Nephron (organoid): ENCODE data around the gene ZNF804A.

Experiments
- H3K27ac Mint-ChIP-seq, 3 experiments: 2 replicates each; pipeline ENCODE4 v1.8.0; 2020; ENCODE audit warnings: mixed read lengths in 3 of 3, mild to moderate bottlenecking in 2 of 3, moderate library complexity in 1 of 3
- H3K27me3 Mint-ChIP-seq: 2 replicates; pipeline ENCODE4 v1.8.0; 2021; ENCODE audit warnings: low read depth, mild to moderate bottlenecking, moderate library complexity, mixed read lengths
- H3K36me3 Mint-ChIP-seq: 2 replicates; pipeline ENCODE4 v1.8.0; 2020; ENCODE audit warnings: low read depth, mixed read lengths
- H3K4me1 Mint-ChIP-seq: 2 replicates; pipeline ENCODE4 v1.8.0; 2020; ENCODE audit warnings: mixed read lengths
- H3K4me3 Mint-ChIP-seq, 3 experiments: 2 replicates each; pipeline ENCODE4 v1.8.0; 2020; ENCODE audit warnings: mild to moderate bottlenecking in 3 of 3, mixed read lengths in 3 of 3, moderate library complexity in 2 of 3
- H3K9me3 Mint-ChIP-seq: 2 replicates; pipeline ENCODE4 v1.8.0; 2020; ENCODE audit warnings: mixed read lengths
- CTCF ChIP-seq, 3 experiments: fragments of 200-600 bp; sonication (generic); IDR thresholded peaks; one replicate each; pipeline ENCODE4 v1.5.0; 2021; ENCODE audit warnings: antibody characterized with exemption in 3 of 3; ENCODE audit not compliant: unreplicated experiment in 3 of 3

ZNF804A gene

GRCh38 chr2:184598316-184599053, at the start of gene ZNF804A:
Gene ZNF804A, plus strand, starts transcription at chr2:184598529. Its CDS starts 431 bp downstream, at chr2:184598960.
- peaks cover 65% of the 10 kb centered on the region for H3K27me3 Mint-ChIP-seq
- no peak for TF ChIP-seq CTCF (IDR thresholded peaks at IDR 0.05; ENCODE audit: unreplicated experiment in 3 of 3)
- H3K36me3 Mint-ChIP-seq: no peaks in the 10 kb centered on the region
- peak within 1 kb of the TSS; percentile 88 to 91 (median 91) for H3K4me3 Mint-ChIP-seq
- no peaks in the 10 kb centered on the region for H3K9me3 Mint-ChIP-seq
- H3K4me1 Mint-ChIP-seq: peaks cover 6% of the 10 kb centered on the region
- H3K27ac Mint-ChIP-seq: peak within 1 kb of the TSS; percentile 2 to 71 (median 70)

DNA sequence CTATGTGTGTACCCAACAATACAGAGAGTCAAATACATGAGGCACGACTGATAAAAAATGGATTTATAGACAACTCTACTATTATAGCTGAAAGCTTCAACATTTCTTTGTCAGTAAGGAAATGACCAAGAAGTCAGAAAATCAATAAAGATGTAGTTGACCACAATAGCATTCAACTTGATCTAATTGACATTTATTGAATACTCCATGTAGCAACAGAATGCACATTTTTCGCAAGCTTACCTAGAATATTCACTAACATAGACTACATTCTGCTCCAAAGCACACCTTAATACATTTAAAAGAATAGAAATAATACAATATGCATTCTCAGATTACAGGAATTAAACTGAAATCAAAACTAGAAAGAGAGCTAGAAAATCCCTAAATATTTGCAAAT, 49.2 kb upstream of the ZNF804A start:
- TF ChIP-seq CTCF (IDR thresholded peaks at IDR 0.05; ENCODE audit: unreplicated experiment in 3 of 3): no peak

DNA sequence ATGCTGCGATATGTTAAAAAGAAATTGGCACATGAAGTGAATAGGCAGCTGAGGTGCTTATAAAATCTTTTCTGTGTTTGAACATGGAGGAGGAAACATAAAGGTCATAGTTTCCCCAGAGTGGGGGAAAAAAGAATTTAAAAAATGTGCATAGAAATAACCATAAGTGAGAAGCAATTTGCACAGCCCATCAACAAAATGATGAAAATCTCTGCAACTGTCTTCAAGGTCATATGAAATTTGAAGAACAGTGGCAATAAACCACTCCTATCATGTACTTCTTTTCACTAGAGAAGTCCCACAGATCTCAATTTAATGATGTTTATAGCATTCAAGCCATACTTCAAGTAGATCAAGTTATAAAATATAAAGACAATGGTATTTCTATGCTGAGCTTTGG, 46.7 kb upstream of the ZNF804A start:
- no peaks in the 10 kb centered on the region for H3K4me1 Mint-ChIP-seq
- H3K4me3 Mint-ChIP-seq: no peak overlapping the region
- no peaks in the 10 kb centered on the region for H3K27me3 Mint-ChIP-seq
- TF ChIP-seq CTCF (IDR thresholded peaks at IDR 0.05; ENCODE audit: unreplicated experiment in 3 of 3): no peak
- no peak overlapping the region for H3K27ac Mint-ChIP-seq
- H3K9me3 Mint-ChIP-seq: no peaks in the 10 kb centered on the region
- H3K36me3 Mint-ChIP-seq: no peaks in the 10 kb centered on the region

More for the DNA sequence above, 49.2 kb upstream of the ZNF804A start:
- Mint-ChIP-seq H3K9me3 (no peaks in the 10 kb centered on the region), H3K4me1 (no peaks in the 10 kb centered on the region), H3K4me3 (no peak overlapping the region), H3K27ac (no peak overlapping the region), H3K27me3 (no peaks in the 10 kb centered on the region), H3K36me3 (no peaks in the 10 kb centered on the region)

DNA sequence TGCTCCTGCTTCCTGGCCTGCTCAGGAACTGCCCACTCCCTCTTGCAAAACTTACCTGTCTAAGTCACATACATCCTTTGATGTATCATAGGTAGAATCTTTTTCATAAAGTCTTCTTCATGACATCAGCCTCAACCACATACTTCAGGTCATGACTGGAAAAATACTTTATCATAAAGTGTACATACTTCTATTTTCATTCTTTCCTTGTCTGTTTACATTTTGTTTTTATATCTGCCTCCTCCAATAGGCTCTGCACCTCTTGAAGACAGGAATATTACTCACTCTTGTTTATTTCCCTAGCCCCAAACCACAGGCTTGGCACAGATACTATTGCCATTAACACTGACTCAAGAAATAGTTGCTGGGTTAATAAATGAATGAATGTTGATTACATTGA, 43.6 kb upstream of the ZNF804A start:
- H3K36me3 Mint-ChIP-seq: no peaks in the 10 kb centered on the region
- H3K4me3 Mint-ChIP-seq: no peak overlapping the region
- no peak for TF ChIP-seq CTCF (IDR thresholded peaks at IDR 0.05; ENCODE audit: unreplicated experiment in 3 of 3)
- peaks cover 3% of the 10 kb centered on the region for H3K27me3 Mint-ChIP-seq
- no peak overlapping the region for H3K27ac Mint-ChIP-seq
- no peaks in the 10 kb centered on the region for H3K9me3 Mint-ChIP-seq
- no peaks in the 10 kb centered on the region for H3K4me1 Mint-ChIP-seq

DNA sequence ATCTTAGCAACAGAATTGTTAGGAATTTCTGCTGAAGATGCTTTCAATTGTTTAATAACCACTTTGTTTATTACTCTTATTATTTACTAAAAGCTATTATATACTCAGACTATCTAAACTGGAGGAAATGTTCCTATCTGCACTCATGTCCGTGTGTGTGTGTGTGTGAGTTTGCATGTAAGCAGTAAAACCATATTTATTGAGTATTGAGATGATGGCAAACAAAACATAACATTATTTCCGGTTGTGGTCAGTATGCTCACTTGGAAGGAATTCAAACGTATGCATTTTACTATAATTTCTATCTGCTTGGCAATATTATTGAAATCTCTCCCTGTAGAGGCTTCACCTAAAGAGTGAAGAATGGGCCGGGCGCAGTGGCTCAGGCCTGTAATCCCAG, 43.0 kb upstream of the ZNF804A start:
- no peaks in the 10 kb centered on the region for H3K9me3 Mint-ChIP-seq
- peaks cover 4% of the 10 kb centered on the region for H3K27me3 Mint-ChIP-seq
- no peak overlapping the region for H3K27ac Mint-ChIP-seq
- H3K4me1 Mint-ChIP-seq: no peaks in the 10 kb centered on the region
- no peak for TF ChIP-seq CTCF (IDR thresholded peaks at IDR 0.05; ENCODE audit: unreplicated experiment in 3 of 3)
- no peaks in the 10 kb centered on the region for H3K36me3 Mint-ChIP-seq
- no peak overlapping the region for H3K4me3 Mint-ChIP-seq

DNA sequence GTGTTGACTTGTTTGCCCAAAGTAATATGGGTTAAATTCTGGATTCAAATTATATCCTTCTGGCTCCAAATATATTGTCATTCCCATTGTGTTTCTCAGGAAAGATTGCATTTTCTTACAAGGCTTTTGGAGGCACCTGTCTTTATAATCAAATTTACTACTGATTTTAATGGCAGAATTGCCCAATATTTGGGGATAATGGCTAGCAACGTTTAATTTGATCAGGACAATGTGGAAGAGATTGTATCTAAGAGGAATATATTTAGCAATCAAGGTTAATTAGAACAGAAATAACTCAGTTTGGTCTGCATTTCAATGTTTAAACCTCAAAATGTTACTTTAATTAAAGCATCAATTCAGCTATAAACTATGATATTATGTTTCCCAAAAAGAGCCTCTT, 41.7 kb upstream of the ZNF804A start:
- TF ChIP-seq CTCF (IDR thresholded peaks at IDR 0.05; ENCODE audit: unreplicated experiment in 3 of 3): no peak
- Mint-ChIP-seq H3K27me3 (peaks cover 4% of the 10 kb centered on the region), H3K36me3 (no peaks in the 10 kb centered on the region), H3K4me3 (no peak overlapping the region), H3K4me1 (no peaks in the 10 kb centered on the region), H3K27ac (no peak overlapping the region), H3K9me3 (no peaks in the 10 kb centered on the region)
